ENCODE data around the gene CNDP1.

CNDP1 gene

GRCh38 chr18:74513149-74513882 lies 21.0 kb upstream of the CNDP1 start:
- H3K27ac ChIP-seq (ENCODE audit: low read depth in 2 of 2, low read length in 2 of 2): no peak overlapping the region
- no peaks in the 10 kb centered on the region for H3K9me3 ChIP-seq (ENCODE audit: control insufficient read depth in 2 of 2, low read length in 2 of 2)
- no peaks in the 10 kb centered on the region for H3K27me3 ChIP-seq (ENCODE audit: control insufficient read depth in 2 of 2, insufficient read depth in 2 of 2, low read length in 2 of 2)
- peaks cover 76 to 85% of the 10 kb centered on the region in 2 donors for H3K36me3 ChIP-seq (ENCODE audit: control insufficient read depth in 2 of 2, insufficient read depth in 2 of 2, low read length in 2 of 2)
- H3K4me3 ChIP-seq (ENCODE audit: low read length in 2 of 2): no peak overlapping the region
- no peak overlapping the region for H3K9ac ChIP-seq (ENCODE audit: low read depth in 1 of 2, low read length in 2 of 2)
- H3K4me1 ChIP-seq (ENCODE audit: control insufficient read depth in 2 of 2, insufficient read depth in 2 of 2, low read length in 2 of 2): peaks cover 3 to 8% of the 10 kb centered on the region in 2 donors

GRCh38 chr18:74513883-74514205 lies 20.5 kb upstream of the CNDP1 start:
- H3K9ac ChIP-seq (ENCODE audit: low read depth in 1 of 2, low read length in 2 of 2): no peak overlapping the region
- peaks cover 77 to 85% of the 10 kb centered on the region in 2 donors for H3K36me3 ChIP-seq (ENCODE audit: control insufficient read depth in 2 of 2, insufficient read depth in 2 of 2, low read length in 2 of 2)
- peaks cover 0 to 3% of the 10 kb centered on the region in 2 donors for H3K4me1 ChIP-seq (ENCODE audit: control insufficient read depth in 2 of 2, insufficient read depth in 2 of 2, low read length in 2 of 2)

GRCh38 chr18:74514860-74515495 lies 19.3 kb upstream of the CNDP1 start:
- Histone ChIP-seq H3K9me3 (ENCODE audit: control insufficient read depth in 2 of 2, low read length in 2 of 2) (no peaks in the 10 kb centered on the region), H3K9ac (ENCODE audit: low read depth in 1 of 2, low read length in 2 of 2) (no peak overlapping the region), H3K4me1 (ENCODE audit: control insufficient read depth in 2 of 2, insufficient read depth in 2 of 2, low read length in 2 of 2) (no peaks in the 10 kb centered on the region), H3K36me3 (ENCODE audit: control insufficient read depth in 2 of 2, insufficient read depth in 2 of 2, low read length in 2 of 2) (peaks cover 82 to 85% of the 10 kb centered on the region in 2 donors), H3K27me3 (ENCODE audit: control insufficient read depth in 2 of 2, insufficient read depth in 2 of 2, low read length in 2 of 2) (no peaks in the 10 kb centered on the region), H3K27ac (ENCODE audit: low read depth in 2 of 2, low read length in 2 of 2) (no peak overlapping the region), H3K4me3 (ENCODE audit: low read length in 2 of 2) (no peak overlapping the region)

More at GRCh38 chr18:74513883-74514205, 20.5 kb upstream of the CNDP1 start:
- H3K27me3 ChIP-seq (ENCODE audit: control insufficient read depth in 2 of 2, insufficient read depth in 2 of 2, low read length in 2 of 2): no peaks in the 10 kb centered on the region
- H3K9me3 ChIP-seq (ENCODE audit: control insufficient read depth in 2 of 2, low read length in 2 of 2): no peaks in the 10 kb centered on the region
- H3K4me3 ChIP-seq (ENCODE audit: low read length in 2 of 2): no peak overlapping the region
- H3K27ac ChIP-seq (ENCODE audit: low read depth in 2 of 2, low read length in 2 of 2): no peak overlapping the region

GRCh38 chr18:74515620-74516231 lies 18.6 kb upstream of the CNDP1 start:
- peaks cover 82 to 85% of the 10 kb centered on the region in 2 donors for H3K36me3 ChIP-seq (ENCODE audit: control insufficient read depth in 2 of 2, insufficient read depth in 2 of 2, low read length in 2 of 2)
- H3K27ac ChIP-seq (ENCODE audit: low read depth in 2 of 2, low read length in 2 of 2): no peak overlapping the region
- H3K9ac ChIP-seq (ENCODE audit: low read depth in 1 of 2, low read length in 2 of 2): no peak overlapping the region
- no peak overlapping the region for H3K4me3 ChIP-seq (ENCODE audit: low read length in 2 of 2)
- H3K4me1 ChIP-seq (ENCODE audit: control insufficient read depth in 2 of 2, insufficient read depth in 2 of 2, low read length in 2 of 2): no peaks in the 10 kb centered on the region
- H3K9me3 ChIP-seq (ENCODE audit: control insufficient read depth in 2 of 2, low read length in 2 of 2): no peaks in the 10 kb centered on the region
- no peaks in the 10 kb centered on the region for H3K27me3 ChIP-seq (ENCODE audit: control insufficient read depth in 2 of 2, insufficient read depth in 2 of 2, low read length in 2 of 2)

GRCh38 chr18:74516271-74517235 lies 17.7 kb upstream of the CNDP1 start:
- H3K4me1 ChIP-seq (ENCODE audit: control insufficient read depth in 2 of 2, insufficient read depth in 2 of 2, low read length in 2 of 2): no peaks in the 10 kb centered on the region
- no peak overlapping the region for H3K9ac ChIP-seq (ENCODE audit: low read depth in 1 of 2, low read length in 2 of 2)
- no peak overlapping the region for H3K4me3 ChIP-seq (ENCODE audit: low read length in 2 of 2)
- H3K36me3 ChIP-seq (ENCODE audit: control insufficient read depth in 2 of 2, insufficient read depth in 2 of 2, low read length in 2 of 2): peaks cover 81 to 83% of the 10 kb centered on the region in 2 donors
- H3K9me3 ChIP-seq (ENCODE audit: control insufficient read depth in 2 of 2, low read length in 2 of 2): no peaks in the 10 kb centered on the region
- H3K27ac ChIP-seq (ENCODE audit: low read depth in 2 of 2, low read length in 2 of 2): no peak overlapping the region
- H3K27me3 ChIP-seq (ENCODE audit: control insufficient read depth in 2 of 2, insufficient read depth in 2 of 2, low read length in 2 of 2): no peaks in the 10 kb centered on the region

- peaks cover 76% of the 10 kb centered on the region in 2 donors for H3K36me3 ChIP-seq (ENCODE audit: control insufficient read depth in 2 of 2, insufficient read depth in 2 of 2, low read length in 2 of 2)
- H3K9ac ChIP-seq (ENCODE audit: low read depth in 1 of 2, low read length in 2 of 2): no peak overlapping the region
- no peaks in the 10 kb centered on the region for H3K27me3 ChIP-seq (ENCODE audit: control insufficient read depth in 2 of 2, insufficient read depth in 2 of 2, low read length in 2 of 2)
- H3K4me3 ChIP-seq (ENCODE audit: low read length in 2 of 2): no peak overlapping the region
- H3K27ac ChIP-seq (ENCODE audit: low read depth in 2 of 2, low read length in 2 of 2): no peak overlapping the region
- no peaks in the 10 kb centered on the region for H3K4me1 ChIP-seq (ENCODE audit: control insufficient read depth in 2 of 2, insufficient read depth in 2 of 2, low read length in 2 of 2)
- no peaks in the 10 kb centered on the region for H3K9me3 ChIP-seq (ENCODE audit: control insufficient read depth in 2 of 2, low read length in 2 of 2)
Observed at GRCh38 chr18:74517236-74517630, 17.1 kb upstream of the CNDP1 start.

GRCh38 chr18:74518456-74519295 lies 15.6 kb upstream of the CNDP1 start:
- peaks cover 62 to 65% of the 10 kb centered on the region in 2 donors for H3K36me3 ChIP-seq (ENCODE audit: control insufficient read depth in 2 of 2, insufficient read depth in 2 of 2, low read length in 2 of 2)

GRCh38 chr18:74519320-74520095 lies 14.8 kb upstream of the CNDP1 start:
- Histone ChIP-seq H3K9ac (ENCODE audit: low read depth in 1 of 2, low read length in 2 of 2) (no peak overlapping the region), H3K4me1 (ENCODE audit: control insufficient read depth in 2 of 2, insufficient read depth in 2 of 2, low read length in 2 of 2) (peaks cover 5 to 6% of the 10 kb centered on the region in 2 donors), H3K36me3 (ENCODE audit: control insufficient read depth in 2 of 2, insufficient read depth in 2 of 2, low read length in 2 of 2) (peaks cover 58 to 62% of the 10 kb centered on the region in 2 donors), H3K9me3 (ENCODE audit: control insufficient read depth in 2 of 2, low read length in 2 of 2) (no peaks in the 10 kb centered on the region), H3K27ac (ENCODE audit: low read depth in 2 of 2, low read length in 2 of 2) (no peak overlapping the region), H3K4me3 (ENCODE audit: low read length in 2 of 2) (no peak overlapping the region), H3K27me3 (ENCODE audit: control insufficient read depth in 2 of 2, insufficient read depth in 2 of 2, low read length in 2 of 2) (no peaks in the 10 kb centered on the region)

More at GRCh38 chr18:74518456-74519295, 15.6 kb upstream of the CNDP1 start:
- no peak overlapping the region for H3K4me3 ChIP-seq (ENCODE audit: low read length in 2 of 2)
- H3K4me1 ChIP-seq (ENCODE audit: control insufficient read depth in 2 of 2, insufficient read depth in 2 of 2, low read length in 2 of 2): no peaks in the 10 kb centered on the region
- no peaks in the 10 kb centered on the region for H3K27me3 ChIP-seq (ENCODE audit: control insufficient read depth in 2 of 2, insufficient read depth in 2 of 2, low read length in 2 of 2)
- H3K9ac ChIP-seq (ENCODE audit: low read depth in 1 of 2, low read length in 2 of 2): no peak overlapping the region
- no peaks in the 10 kb centered on the region for H3K9me3 ChIP-seq (ENCODE audit: control insufficient read depth in 2 of 2, low read length in 2 of 2)
- H3K27ac ChIP-seq (ENCODE audit: low read depth in 2 of 2, low read length in 2 of 2): no peak overlapping the region
